SK-N-SH treated with all-trans-retinoic acid at 6 μM for 48 hours (cell line): Measurements from ENCODE around the gene ULK4.

Experiments
- ATAC-seq: fragments of 200-7000 bp; cut with Tn5 transposase; 3 replicates; pipeline ENCODE4 v1.9.1; 2020; ENCODE audit warnings: mild to moderate bottlenecking, moderate library complexity
- ARNTL ChIP-seq: fragments of 450-650 bp; formaldehyde crosslinking; IDR thresholded peaks from 2 replicates; pipeline ENCODE4 v1.5.0; 2020; ENCODE audit warnings: low read depth, mild to moderate bottlenecking, moderate library complexity, borderline replicate concordance
- BACH2 ChIP-seq: fragments of 250-450 bp; sonication (Bioruptor Pico); IDR thresholded peaks from 2 replicates; pipeline ENCODE4 v1.9.0; 2021; ENCODE audit warnings: mild to moderate bottlenecking, borderline replicate concordance
- CREB5 ChIP-seq: fragments of 250-450 bp; sonication (Bioruptor Pico); IDR thresholded peaks from 2 replicates; pipeline ENCODE4 v1.5.1; 2020; ENCODE audit warnings: low read depth, mild to moderate bottlenecking, moderate library complexity
- CSDC2 ChIP-seq: fragments of 250-450 bp; sonication (Bioruptor Pico); IDR thresholded peaks from 2 replicates; pipeline ENCODE4 v1.5.0; 2020; ENCODE audit warnings: mild to moderate bottlenecking, moderate library complexity
- PPARA ChIP-seq: fragments of 250-450 bp; sonication (Bioruptor Pico); IDR thresholded peaks from 2 replicates; pipeline ENCODE4 v1.5.0; 2020; ENCODE audit warnings: mild to moderate bottlenecking, borderline replicate concordance
- TCF4 ChIP-seq: fragments of 250-450 bp; sonication (Bioruptor Pico); IDR thresholded peaks from 2 replicates; pipeline ENCODE4 v1.8.0; 2021; ENCODE audit warnings: mild to moderate bottlenecking, moderate library complexity, borderline replicate concordance
- ZNF8 ChIP-seq: fragments of 450-650 bp; formaldehyde crosslinking; IDR thresholded peaks from 2 replicates; pipeline ENCODE4 v1.5.0; 2020; ENCODE audit warnings: mild to moderate bottlenecking, moderate library complexity
- TF ChIP-seq, protein P1 (sequence below): fragments of 250-450 bp; sonication (Bioruptor Pico); IDR thresholded peaks from 2 replicates; pipeline ENCODE4 v1.5.0; 2020; ENCODE audit warnings: mild to moderate bottlenecking, moderate library complexity

ULK4 gene

GRCh38 chr3:41198950-41199865, 762.7 kb downstream of the ULK4 start, which contains the start of gene CTNNB1 (continued):
- TF ChIP-seq, protein P1, sequence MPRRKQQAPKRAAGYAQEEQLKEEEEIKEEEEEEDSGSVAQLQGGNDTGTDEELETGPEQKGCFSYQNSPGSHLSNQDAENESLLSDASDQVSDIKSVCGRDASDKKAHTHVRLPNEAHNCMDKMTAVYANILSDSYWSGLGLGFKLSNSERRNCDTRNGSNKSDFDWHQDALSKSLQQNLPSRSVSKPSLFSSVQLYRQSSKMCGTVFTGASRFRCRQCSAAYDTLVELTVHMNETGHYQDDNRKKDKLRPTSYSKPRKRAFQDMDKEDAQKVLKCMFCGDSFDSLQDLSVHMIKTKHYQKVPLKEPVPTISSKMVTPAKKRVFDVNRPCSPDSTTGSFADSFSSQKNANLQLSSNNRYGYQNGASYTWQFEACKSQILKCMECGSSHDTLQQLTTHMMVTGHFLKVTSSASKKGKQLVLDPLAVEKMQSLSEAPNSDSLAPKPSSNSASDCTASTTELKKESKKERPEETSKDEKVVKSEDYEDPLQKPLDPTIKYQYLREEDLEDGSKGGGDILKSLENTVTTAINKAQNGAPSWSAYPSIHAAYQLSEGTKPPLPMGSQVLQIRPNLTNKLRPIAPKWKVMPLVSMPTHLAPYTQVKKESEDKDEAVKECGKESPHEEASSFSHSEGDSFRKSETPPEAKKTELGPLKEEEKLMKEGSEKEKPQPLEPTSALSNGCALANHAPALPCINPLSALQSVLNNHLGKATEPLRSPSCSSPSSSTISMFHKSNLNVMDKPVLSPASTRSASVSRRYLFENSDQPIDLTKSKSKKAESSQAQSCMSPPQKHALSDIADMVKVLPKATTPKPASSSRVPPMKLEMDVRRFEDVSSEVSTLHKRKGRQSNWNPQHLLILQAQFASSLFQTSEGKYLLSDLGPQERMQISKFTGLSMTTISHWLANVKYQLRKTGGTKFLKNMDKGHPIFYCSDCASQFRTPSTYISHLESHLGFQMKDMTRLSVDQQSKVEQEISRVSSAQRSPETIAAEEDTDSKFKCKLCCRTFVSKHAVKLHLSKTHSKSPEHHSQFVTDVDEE = peak; percentile 76
- TF ChIP-seq CREB5 (CRISPR knock-in tag) = no peak
- TF ChIP-seq ZNF8 (CRISPR knock-in tag) = 0 out of 2 replicates have a peak, but pooled peaks have one; percentile 4
- TF ChIP-seq BACH2 = peak; percentile 11; the same call in 1 of the 2 replicates
- TF ChIP-seq, all 23 proteins: peak for 11

DNA sequence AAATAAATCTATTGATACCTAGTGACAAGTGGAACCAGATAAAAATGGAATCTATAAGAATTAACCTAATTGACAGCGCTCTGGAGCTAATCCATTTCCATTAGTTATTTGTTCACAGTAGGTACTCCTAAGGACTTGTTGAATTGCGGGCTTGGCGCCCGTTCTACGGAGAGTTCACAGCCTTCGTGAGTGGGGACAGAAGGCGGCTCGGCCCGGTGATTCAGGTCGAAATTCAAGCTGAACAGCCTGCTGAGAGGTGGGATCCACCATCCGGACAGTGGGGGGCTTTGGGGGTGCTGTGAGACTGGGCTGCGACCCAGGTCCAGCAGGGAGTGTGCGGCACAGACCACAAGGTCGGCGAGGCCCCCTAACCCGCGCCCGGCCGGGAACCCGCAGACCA, 763.4 kb downstream of the ULK4 start:
- no peak for ATAC-seq
- TF ChIP-seq CREB5 (CRISPR knock-in tag) = no peak

DNA sequence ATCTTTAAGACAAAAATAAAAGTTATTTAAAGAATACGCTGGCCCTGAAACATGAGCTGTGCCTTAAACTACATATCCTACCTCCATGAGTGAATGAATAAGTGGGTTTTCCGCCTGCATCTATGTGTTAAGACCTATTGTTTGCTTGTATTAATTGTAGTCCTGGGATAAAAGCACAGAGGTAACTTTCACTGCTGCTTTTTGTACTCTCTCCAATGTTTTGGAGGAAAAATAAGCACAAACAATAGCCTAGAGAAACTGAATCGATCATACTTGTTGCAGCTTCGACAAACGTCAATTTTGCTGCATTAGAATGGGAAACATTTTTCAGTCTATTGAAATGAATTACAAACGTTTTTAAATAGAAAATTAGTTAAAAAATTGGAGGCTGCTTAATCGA, 763.9 kb downstream of the ULK4 start:
- no peak for ATAC-seq
- no peak for TF ChIP-seq ZNF8 (CRISPR knock-in tag)
- no peak for TF ChIP-seq ARNTL
- no peak for TF ChIP-seq TCF4 (CRISPR knock-in tag)
- no peak for TF ChIP-seq PPARA
- TF ChIP-seq CSDC2 = no peak
- TF ChIP-seq, all 23 proteins: peak for 0
